Epidermal melanocyte (primary cell): Measurements from ENCODE around the gene RIOK3.
"Not testable (repeated sequence)": the region's sequence is repeated elsewhere in the genome, so short reads cannot be mapped to it uniquely, and the experiment has no call there.

ENCODE experiments used
- DNase-seq: peaks from one replicate; pipeline ENCODE4 v3.0.0; 2011; ENCODE audit warnings: low spot score; ENCODE audit not compliant: insufficient read length

RIOK3 gene

GRCh38 chr18:23498117-23498516, 45.0 kb downstream of the RIOK3 start:
- DNase-seq: no peak

GRCh38 chr18:23498877-23499276, 45.8 kb downstream of the RIOK3 start:
- DNase-seq: peak; percentile 52

- no peak for DNase-seq
These were observed 46.2 kb downstream of the RIOK3 start for GRCh38 chr18:23499291-23499781.

GRCh38 chr18:23501626-23502025, 48.5 kb downstream of the RIOK3 start:
- no peak for DNase-seq

GRCh38 chr18:23502516-23503037, 49.5 kb downstream of the RIOK3 start:
- no peak for DNase-seq

- peak; percentile 59 for DNase-seq
These were observed 50.2 kb downstream of the RIOK3 start, which contains the start of gene RMC1 for GRCh38 chr18:23503038-23503962. Gene RMC1, plus strand, starts transcription at chr18:23503511. Its CDS starts 108 bp downstream, at chr18:23503619.

- DNase-seq: no peak
These were observed 50.9 kb downstream of the RIOK3 start for GRCh38 chr18:23503963-23504344.

- DNase-seq: no peak
These were observed 51.6 kb downstream of the RIOK3 start for GRCh38 chr18:23504720-23505119.

- DNase-seq: no peak
These were observed 53.3 kb downstream of the RIOK3 start for GRCh38 chr18:23506393-23506792.

- not testable (repeated sequence) for DNase-seq
These were observed 57.8 kb downstream of the RIOK3 start for GRCh38 chr18:23510923-23511322.

- not testable (repeated sequence) for DNase-seq
These were observed 59.1 kb downstream of the RIOK3 start for GRCh38 chr18:23512216-23512615.

- DNase-seq: no peak
These were observed 59.6 kb downstream of the RIOK3 start for GRCh38 chr18:23512641-23513040.

- DNase-seq: no peak
These were observed 62.9 kb downstream of the RIOK3 start for GRCh38 chr18:23515911-23516546.

- no peak for DNase-seq
These were observed 66.6 kb downstream of the RIOK3 start for GRCh38 chr18:23519734-23520133.

- no peak for DNase-seq
These were observed 68.2 kb downstream of the RIOK3 start for GRCh38 chr18:23521271-23521670.

GRCh38 chr18:23521907-23522306, 68.8 kb downstream of the RIOK3 start:
- DNase-seq: no peak

- DNase-seq: no peak
These were observed 70.5 kb downstream of the RIOK3 start for GRCh38 chr18:23523429-23524212.

GRCh38 chr18:23524213-23524707, 71.2 kb downstream of the RIOK3 start:
- DNase-seq: no peak

- no peak for DNase-seq
These were observed 73.5 kb downstream of the RIOK3 start for GRCh38 chr18:23526501-23527063.

- DNase-seq: no peak
These were observed 75.7 kb downstream of the RIOK3 start for GRCh38 chr18:23528580-23529472.
